ENCODE measurements around the gene FCRL1.

Gene FCRL1

GRCh38 chr1:157819896-157820295 is at the start of gene FCRL1:
Gene FCRL1 (minus strand): TSS chr1:157820120. CDS start chr1:157820037, 83 bp downstream.
- no peak for DNase-seq (ENCODE audit: low spot score)

GRCh38 chr1:157868654-157869053 is 48.7 kb upstream of the FCRL1 start:
- no peak for DNase-seq (ENCODE audit: low spot score)

GRCh38 chr1:157862114-157863070 is 42.5 kb upstream of the FCRL1 start:
- no peak for DNase-seq (ENCODE audit: low spot score)

- no peak for DNase-seq (ENCODE audit: low spot score)
These were observed 36.6 kb upstream of the FCRL1 start for GRCh38 chr1:157856538-157856937.

- no peak for DNase-seq (ENCODE audit: low spot score)
These were observed 32.6 kb upstream of the FCRL1 start for GRCh38 chr1:157852476-157852875.

- no peak for DNase-seq (ENCODE audit: low spot score)
These were observed 29.4 kb upstream of the FCRL1 start for GRCh38 chr1:157849229-157849875.

- DNase-seq (ENCODE audit: low spot score), result no peak
These were observed 24.3 kb upstream of the FCRL1 start for GRCh38 chr1:157844089-157844830.

GRCh38 chr1:157842939-157843338 is 23.0 kb upstream of the FCRL1 start:
- no peak for DNase-seq (ENCODE audit: low spot score)

GRCh38 chr1:157841708-157842107 is 21.8 kb upstream of the FCRL1 start, which contains the start of gene CD5L:
Gene CD5L (minus strand): TSS chr1:157841808. CDS start chr1:157841701, 107 bp downstream.
- DNase-seq (ENCODE audit: low spot score), result no peak

- DNase-seq (ENCODE audit: low spot score), result no peak
These were observed 19.0 kb upstream of the FCRL1 start for GRCh38 chr1:157838966-157839365.

- DNase-seq (ENCODE audit: low spot score), result no peak
These were observed 14.5 kb upstream of the FCRL1 start for GRCh38 chr1:157834430-157834829.

GRCh38 chr1:157833145-157833544 is 13.2 kb upstream of the FCRL1 start:
- no peak for DNase-seq (ENCODE audit: low spot score)

GRCh38 chr1:157831968-157832626 is 12.2 kb upstream of the FCRL1 start:
- no peak for DNase-seq (ENCODE audit: low spot score)

- no peak for DNase-seq (ENCODE audit: low spot score)
These were observed 11.0 kb upstream of the FCRL1 start for GRCh38 chr1:157830887-157831286.

- DNase-seq (ENCODE audit: low spot score), result no peak
These were observed 9.8 kb upstream of the FCRL1 start for GRCh38 chr1:157829711-157830110.

GRCh38 chr1:157829210-157829609 is 9.3 kb upstream of the FCRL1 start:
- DNase-seq (ENCODE audit: low spot score), result no peak

- no peak for DNase-seq (ENCODE audit: low spot score)
These were observed 379 bp upstream of the FCRL1 start for GRCh38 chr1:157820299-157820698.

- DNase-seq (ENCODE audit: low spot score), result no peak
These were observed 705 bp downstream of the FCRL1 start for GRCh38 chr1:157819215-157819614.

GRCh38 chr1:157813269-157813668 is 6.7 kb downstream of the FCRL1 start:
- no peak for DNase-seq (ENCODE audit: low spot score)

GRCh38 chr1:157806431-157807149 is 13.3 kb downstream of the FCRL1 start:
- DNase-seq (ENCODE audit: low spot score), result no peak

GRCh38 chr1:157803851-157804250 is 16.1 kb downstream of the FCRL1 start:
- DNase-seq (ENCODE audit: low spot score), result no peak
